Nephron (organoid): ENCODE data around the gene ABL1.

Experiments
- H3K27ac Mint-ChIP-seq, 3 experiments: 2 replicates each; pipeline ENCODE4 v1.8.0; 2020; ENCODE audit warnings: mixed read lengths in 3 of 3, mild to moderate bottlenecking in 2 of 3, moderate library complexity in 1 of 3
- H3K27me3 Mint-ChIP-seq: 2 replicates; pipeline ENCODE4 v1.8.0; 2021; ENCODE audit warnings: low read depth, mild to moderate bottlenecking, moderate library complexity, mixed read lengths
- H3K36me3 Mint-ChIP-seq: 2 replicates; pipeline ENCODE4 v1.8.0; 2020; ENCODE audit warnings: low read depth, mixed read lengths
- H3K4me1 Mint-ChIP-seq: 2 replicates; pipeline ENCODE4 v1.8.0; 2020; ENCODE audit warnings: mixed read lengths
- H3K4me3 Mint-ChIP-seq, 3 experiments: 2 replicates each; pipeline ENCODE4 v1.8.0; 2020; ENCODE audit warnings: mild to moderate bottlenecking in 3 of 3, mixed read lengths in 3 of 3, moderate library complexity in 2 of 3
- H3K9me3 Mint-ChIP-seq: 2 replicates; pipeline ENCODE4 v1.8.0; 2020; ENCODE audit warnings: mixed read lengths
- TF ChIP-seq, protein P1 (sequence below), 3 experiments: fragments of 200-600 bp; sonication (generic); IDR thresholded peaks; one replicate each; pipeline ENCODE4 v1.5.0; 2021; ENCODE audit warnings: antibody characterized with exemption in 3 of 3; ENCODE audit not compliant: unreplicated experiment in 3 of 3

ABL1 gene

DNA sequence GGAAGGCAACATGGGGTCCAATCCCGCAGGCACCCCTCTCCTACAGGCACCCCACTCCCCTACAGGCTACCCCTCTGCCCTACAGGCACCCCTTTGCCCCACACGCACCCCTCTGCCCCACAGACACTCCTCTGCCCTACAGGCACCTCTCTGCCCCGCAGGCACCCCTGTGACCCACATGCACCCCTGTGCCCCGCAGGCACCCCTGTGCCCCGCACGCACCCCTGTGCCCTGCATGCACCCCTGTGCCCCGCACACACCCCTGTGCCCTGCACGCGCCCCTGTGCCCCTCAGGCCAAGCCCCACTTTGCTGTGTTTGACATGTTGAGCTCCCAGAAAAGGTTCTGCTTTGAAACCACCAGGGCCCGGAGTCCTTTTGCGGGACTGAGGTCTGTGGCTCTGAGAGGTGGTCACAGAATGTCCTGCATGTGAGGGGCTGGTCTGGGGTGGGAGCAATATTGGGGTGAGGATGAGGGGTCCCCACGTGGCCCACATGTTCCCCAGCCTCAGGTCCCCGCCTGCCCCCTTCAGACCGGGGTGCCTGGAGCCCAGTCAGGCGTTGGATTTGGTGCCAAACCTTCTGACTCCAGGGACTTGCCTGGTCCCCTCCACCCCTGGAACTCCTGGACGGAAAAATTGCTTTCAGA, 62.2 kb downstream of the ABL1 start:
- TF ChIP-seq, protein P1, sequence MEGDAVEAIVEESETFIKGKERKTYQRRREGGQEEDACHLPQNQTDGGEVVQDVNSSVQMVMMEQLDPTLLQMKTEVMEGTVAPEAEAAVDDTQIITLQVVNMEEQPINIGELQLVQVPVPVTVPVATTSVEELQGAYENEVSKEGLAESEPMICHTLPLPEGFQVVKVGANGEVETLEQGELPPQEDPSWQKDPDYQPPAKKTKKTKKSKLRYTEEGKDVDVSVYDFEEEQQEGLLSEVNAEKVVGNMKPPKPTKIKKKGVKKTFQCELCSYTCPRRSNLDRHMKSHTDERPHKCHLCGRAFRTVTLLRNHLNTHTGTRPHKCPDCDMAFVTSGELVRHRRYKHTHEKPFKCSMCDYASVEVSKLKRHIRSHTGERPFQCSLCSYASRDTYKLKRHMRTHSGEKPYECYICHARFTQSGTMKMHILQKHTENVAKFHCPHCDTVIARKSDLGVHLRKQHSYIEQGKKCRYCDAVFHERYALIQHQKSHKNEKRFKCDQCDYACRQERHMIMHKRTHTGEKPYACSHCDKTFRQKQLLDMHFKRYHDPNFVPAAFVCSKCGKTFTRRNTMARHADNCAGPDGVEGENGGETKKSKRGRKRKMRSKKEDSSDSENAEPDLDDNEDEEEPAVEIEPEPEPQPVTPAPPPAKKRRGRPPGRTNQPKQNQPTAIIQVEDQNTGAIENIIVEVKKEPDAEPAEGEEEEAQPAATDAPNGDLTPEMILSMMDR (IDR thresholded peaks at IDR 0.05; ENCODE audit: unreplicated experiment in 3 of 3), result no peak
- Mint-ChIP-seq H3K9me3 (no peaks in the 10 kb centered on the region), H3K27ac (no peak overlapping the region), H3K4me1 (peaks cover 21% of the 10 kb centered on the region), H3K4me3 (no peak overlapping the region), H3K36me3 (peaks cover under 1% of the 10 kb centered on the region), H3K27me3 (peaks cover 17% of the 10 kb centered on the region)

DNA sequence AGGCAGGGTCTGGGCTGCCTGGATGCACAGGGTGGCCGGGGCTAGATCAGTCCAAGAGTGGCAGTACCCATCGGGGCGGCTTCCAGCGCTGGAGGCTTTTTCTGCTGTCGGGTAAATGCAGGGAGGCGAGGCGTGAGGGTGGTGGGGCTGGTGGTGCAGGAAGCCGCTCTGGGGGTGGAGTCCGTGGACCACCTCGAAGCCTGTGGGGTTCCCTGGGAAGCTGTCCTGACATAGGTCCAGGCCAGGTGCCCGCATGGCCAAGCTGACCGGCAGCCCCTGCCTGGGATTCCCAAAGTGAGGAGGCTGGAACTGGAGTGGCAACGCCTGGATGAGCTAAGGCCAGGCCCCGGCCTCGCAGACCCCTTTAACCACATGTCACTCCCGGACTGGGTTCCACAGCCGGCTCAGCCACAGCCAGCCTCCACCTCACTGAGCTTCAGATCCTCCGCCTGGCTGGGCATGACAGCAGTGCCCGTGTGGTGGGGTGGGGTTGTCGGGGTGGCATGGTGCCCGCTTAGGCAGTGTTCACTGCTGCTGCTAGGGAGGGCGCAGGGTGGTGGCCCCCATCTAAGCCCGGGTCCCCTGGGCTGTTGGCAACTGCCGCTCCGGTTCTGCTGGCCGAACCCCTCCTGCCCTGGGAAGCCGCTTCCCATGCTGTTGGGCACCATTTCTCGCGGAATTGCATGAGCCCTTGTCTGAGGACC, 62.9 kb downstream of the ABL1 start:
- Mint-ChIP-seq H3K27me3 (peaks cover 17% of the 10 kb centered on the region), H3K9me3 (no peaks in the 10 kb centered on the region)
- TF ChIP-seq, protein P1 (IDR thresholded peaks at IDR 0.05; ENCODE audit: unreplicated experiment in 3 of 3), result no peak

DNA sequence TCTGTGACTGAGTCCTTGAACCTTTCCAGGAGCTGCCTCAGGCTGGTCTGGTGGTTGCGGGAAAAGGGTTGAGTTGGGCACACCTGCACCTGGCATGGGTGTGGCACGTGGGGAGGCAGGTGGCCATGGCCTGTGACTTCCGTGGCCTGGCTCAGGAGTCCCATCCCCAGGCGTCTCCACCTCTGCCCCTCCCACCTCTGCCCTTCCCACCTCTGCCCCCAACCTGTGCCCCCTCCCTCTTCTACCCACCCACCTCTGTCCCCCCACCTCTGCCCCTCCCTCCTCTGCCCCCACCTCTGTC, 63.4 kb downstream of the ABL1 start:
- no peak overlapping the region for H3K4me3 Mint-ChIP-seq

More for the DNA sequence above, 62.9 kb downstream of the ABL1 start:
- Mint-ChIP-seq H3K27ac (no peak overlapping the region), H3K4me1 (peaks cover 19% of the 10 kb centered on the region), H3K4me3 (no peak overlapping the region), H3K36me3 (no peaks in the 10 kb centered on the region)

DNA sequence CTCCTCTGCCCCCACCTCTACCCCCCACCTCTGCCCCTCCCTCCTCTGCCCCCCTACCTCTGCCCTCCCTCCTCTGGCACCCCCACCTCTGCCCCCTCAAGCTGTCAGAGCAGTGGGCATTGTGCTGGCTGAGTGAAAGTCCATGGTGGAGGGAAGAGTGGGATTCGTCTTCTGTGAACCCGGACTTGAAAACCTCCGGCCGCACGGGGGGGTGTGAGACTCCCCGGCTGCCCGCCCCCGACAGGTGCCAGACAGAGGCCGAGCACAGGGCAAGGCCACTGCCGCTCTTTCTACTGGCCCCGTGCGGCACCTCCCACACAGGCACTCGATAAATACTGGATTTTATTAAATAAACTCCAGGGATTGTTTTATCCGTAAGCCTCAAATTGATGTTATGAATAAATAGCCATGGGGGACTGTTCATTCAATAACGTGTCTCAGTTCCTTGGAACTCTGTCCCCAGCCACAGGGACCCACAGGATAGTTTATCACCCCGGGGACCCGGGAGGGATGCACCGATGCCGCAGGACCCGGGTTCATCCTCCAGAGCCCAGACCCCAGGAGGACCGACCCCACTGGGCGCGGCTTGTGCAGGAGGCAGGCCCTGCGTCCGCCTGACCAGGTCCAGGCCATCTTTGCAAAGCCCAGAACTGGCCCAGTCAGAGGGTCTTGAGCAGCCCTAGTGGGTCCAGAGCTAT, 64.1 kb downstream of the ABL1 start:
- H3K27me3 Mint-ChIP-seq, result peaks cover 17% of the 10 kb centered on the region
- H3K4me1 Mint-ChIP-seq, result peaks cover 7% of the 10 kb centered on the region
- H3K4me3 Mint-ChIP-seq, result no peak overlapping the region
- TF ChIP-seq, protein P1 (IDR thresholded peaks at IDR 0.05; ENCODE audit: unreplicated experiment in 3 of 3), result no peak
- H3K9me3 Mint-ChIP-seq, result no peaks in the 10 kb centered on the region
- no peaks in the 10 kb centered on the region for H3K36me3 Mint-ChIP-seq
- no peak overlapping the region for H3K27ac Mint-ChIP-seq

More for the DNA sequence above, 63.4 kb downstream of the ABL1 start:
- Mint-ChIP-seq H3K36me3 (no peaks in the 10 kb centered on the region), H3K4me1 (peaks cover 14% of the 10 kb centered on the region), H3K27me3 (peaks cover 17% of the 10 kb centered on the region), H3K27ac (no peak overlapping the region), H3K9me3 (no peaks in the 10 kb centered on the region)
- TF ChIP-seq, protein P1 (IDR thresholded peaks at IDR 0.05; ENCODE audit: unreplicated experiment in 3 of 3), result no peak

DNA sequence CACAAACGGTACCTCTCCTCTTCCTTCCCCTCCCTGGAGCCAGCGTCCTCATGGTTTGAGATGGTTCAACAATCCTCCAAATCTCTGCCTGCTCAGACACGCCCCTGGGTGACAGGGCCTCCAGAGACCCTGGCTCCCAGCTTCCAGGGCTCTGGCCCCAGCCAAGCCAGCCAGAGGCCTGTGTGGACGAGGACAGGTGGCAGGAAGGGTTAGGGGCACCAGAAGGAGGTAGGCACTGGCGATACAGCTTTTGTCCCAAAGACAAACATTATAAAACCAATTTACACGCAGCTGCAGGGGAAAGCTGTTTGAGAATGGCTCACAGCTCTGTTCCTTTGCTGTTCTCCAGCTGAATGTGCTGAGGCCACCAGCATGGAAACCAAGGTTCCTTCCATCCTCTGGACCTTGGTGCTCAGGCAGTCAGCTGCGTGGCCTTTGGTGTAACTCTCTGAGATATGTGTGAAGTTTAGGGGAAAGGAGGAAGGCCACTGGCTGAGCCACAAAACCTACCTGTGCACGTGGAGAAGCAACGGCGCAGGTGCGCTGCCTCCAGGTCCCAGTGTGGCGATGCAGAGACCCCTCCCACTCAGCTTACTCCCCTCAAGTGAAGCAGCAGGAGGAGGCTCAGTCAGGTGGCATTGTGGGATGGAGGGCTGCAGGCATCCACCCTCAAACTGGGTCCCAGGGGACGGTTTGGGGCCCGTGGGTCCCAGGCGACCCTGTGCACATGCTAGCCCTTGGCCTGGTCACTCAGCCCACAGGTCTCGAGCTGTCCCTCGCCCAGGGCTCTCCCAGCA, 65.8 kb downstream of the ABL1 start:
- TF ChIP-seq, protein P1 (IDR thresholded peaks at IDR 0.05; ENCODE audit: unreplicated experiment in 3 of 3), result no peak
- no peak overlapping the region for H3K4me3 Mint-ChIP-seq
- H3K9me3 Mint-ChIP-seq, result no peaks in the 10 kb centered on the region
- no peak overlapping the region for H3K27ac Mint-ChIP-seq
- peaks cover 18% of the 10 kb centered on the region for H3K27me3 Mint-ChIP-seq
- no peaks in the 10 kb centered on the region for H3K36me3 Mint-ChIP-seq
- H3K4me1 Mint-ChIP-seq, result no peaks in the 10 kb centered on the region
